ENCODE results near the gene INSYN1. TPM values are rescaled to one million over a fixed set of nuclear protein-coding genes. Genes with fewer than 3 reads are reported as not detected.

INSYN1 gene
- total RNA-seq, 2 experiments from 2014 or later, result not detected

DNA sequence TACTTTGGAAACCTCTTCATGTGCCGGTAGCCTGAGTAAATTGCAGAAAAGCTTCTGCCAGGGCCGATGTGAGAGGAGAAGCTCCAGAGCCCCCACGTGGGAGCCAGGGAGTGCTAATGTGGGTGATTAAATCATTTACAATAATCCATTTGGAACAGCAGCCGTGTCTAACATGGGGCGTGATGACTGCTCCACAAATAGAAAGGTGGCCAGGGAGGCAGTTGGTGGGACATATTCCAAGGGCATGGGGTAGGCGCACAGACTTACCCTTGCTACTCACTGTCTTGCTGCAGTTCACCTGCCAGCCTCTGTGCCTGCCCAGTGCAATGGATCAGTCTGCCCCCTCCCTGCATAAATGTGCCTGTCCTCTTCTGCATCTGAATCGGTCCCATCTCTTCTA is 39.3 kb upstream of the INSYN1 start:
- no peaks in the 10 kb centered on the region; the same call in 1 of the 2 replicates for H3K9me3 ChIP-seq (ENCODE audit: low read length)
- no peak overlapping the region for H3K27ac ChIP-seq (ENCODE audit: low read depth, low read length, poor library complexity, severe bottlenecking)
- no peak overlapping the region for H2AFZ ChIP-seq (ENCODE audit: low read length)
- no peak for DNase-seq (ENCODE audit: low spot score)
- H3K4me3 ChIP-seq (ENCODE audit: low read depth, low read length, poor library complexity, severe bottlenecking), result no peak overlapping the region
- H3K36me3 ChIP-seq (ENCODE audit: insufficient read depth, low read length), result no peaks in the 10 kb centered on the region
- H3K4me1 ChIP-seq (ENCODE audit: insufficient read depth, low read length, poor library complexity, severe bottlenecking), result no peaks in the 10 kb centered on the region
- intact Hi-C loops (cut with micrococcal nuclease; ENCODE audit: unreplicated experiment), result no loop called here
- no TSS peak for BruUV-seq (replicated peaks)
- ChIA-PET CTCF (ENCODE audit: unreplicated experiment) (no interaction called here), POLR2A (no interaction called here)
- no peaks in the 10 kb centered on the region for H3K79me2 ChIP-seq (ENCODE audit: insufficient read depth, low read depth, low read length)
- H3K4me2 ChIP-seq (ENCODE audit: low read length), result no peak overlapping the region
- no peaks in the 10 kb centered on the region for H3K9me2 ChIP-seq (ENCODE audit: insufficient read depth, low read length)
- no peaks in the 10 kb centered on the region for H4K20me1 ChIP-seq (ENCODE audit: insufficient read depth, low read length)
- TF ChIP-seq CTCF (conservative IDR thresholded peaks at IDR 0.05; ENCODE audit: low read length) (no peak), EZH2phosphoT487 (IDR thresholded peaks at IDR 0.05; ENCODE audit: borderline replicate concordance, low read depth, low read length) (no peak)

DNA sequence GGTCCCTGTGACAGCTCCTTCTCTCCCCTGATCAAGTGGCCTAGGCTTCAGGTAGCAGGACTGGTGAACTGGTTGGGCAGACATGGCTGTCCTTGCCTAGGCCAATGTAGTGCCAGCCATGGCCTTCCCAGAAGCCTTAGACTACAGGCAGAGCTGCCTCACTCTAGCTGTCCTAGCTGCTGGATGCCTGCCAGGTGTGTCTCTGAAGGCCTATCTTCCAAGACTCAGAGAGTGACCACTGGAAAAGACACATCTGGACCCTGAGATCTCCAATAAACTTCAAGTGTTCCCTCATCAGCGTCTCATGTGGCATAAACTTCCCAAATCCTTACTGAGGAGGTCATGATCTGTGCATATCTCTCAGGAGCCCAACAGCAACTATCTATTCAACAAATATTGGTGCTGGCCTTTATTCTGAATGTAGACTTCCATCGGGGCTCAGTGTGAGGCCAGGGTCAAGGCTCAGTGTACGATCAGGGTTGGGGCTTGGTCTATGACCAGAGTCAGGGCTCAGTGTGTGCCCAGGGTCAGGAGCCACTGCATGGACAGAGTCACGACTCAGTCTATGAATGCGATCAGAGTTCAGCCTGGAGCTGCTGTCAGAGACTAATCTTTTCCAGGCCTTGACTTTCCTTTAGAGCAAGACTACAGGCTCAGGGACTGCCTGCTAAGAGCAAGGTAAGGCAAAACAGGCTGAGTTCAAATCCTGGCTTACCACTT is 36.5 kb upstream of the INSYN1 start:
- Histone ChIP-seq H3K9me3 (ENCODE audit: low read length) (no peaks in the 10 kb centered on the region), H3K36me3 (ENCODE audit: insufficient read depth, low read length) (no peaks in the 10 kb centered on the region), H3K9me2 (ENCODE audit: insufficient read depth, low read length) (no peaks in the 10 kb centered on the region), H2AFZ (ENCODE audit: low read length) (no peak overlapping the region), H3K4me2 (ENCODE audit: low read length) (no peak overlapping the region), H3K27ac (ENCODE audit: low read depth, low read length, poor library complexity, severe bottlenecking) (no peak overlapping the region), H3K4me1 (ENCODE audit: insufficient read depth, low read length, poor library complexity, severe bottlenecking) (no peaks in the 10 kb centered on the region), H3K79me2 (ENCODE audit: insufficient read depth, low read depth, low read length) (no peaks in the 10 kb centered on the region), H3K4me3 (ENCODE audit: low read depth, low read length, poor library complexity, severe bottlenecking) (no peak overlapping the region), H4K20me1 (ENCODE audit: insufficient read depth, low read length) (no peaks in the 10 kb centered on the region)
- POLR2A ChIA-PET, result no interaction called here
- DNase-seq (ENCODE audit: low spot score), result no peak
- intact Hi-C loops (cut with micrococcal nuclease; ENCODE audit: unreplicated experiment), result no loop called here
- TF ChIP-seq CTCF (conservative IDR thresholded peaks at IDR 0.05; ENCODE audit: low read length) (no peak), EZH2phosphoT487 (IDR thresholded peaks at IDR 0.05; ENCODE audit: borderline replicate concordance, low read depth, low read length) (no peak)
- CTCF ChIA-PET (ENCODE audit: unreplicated experiment), result no interaction called here
- BruUV-seq (replicated peaks), result no TSS peak

DNA sequence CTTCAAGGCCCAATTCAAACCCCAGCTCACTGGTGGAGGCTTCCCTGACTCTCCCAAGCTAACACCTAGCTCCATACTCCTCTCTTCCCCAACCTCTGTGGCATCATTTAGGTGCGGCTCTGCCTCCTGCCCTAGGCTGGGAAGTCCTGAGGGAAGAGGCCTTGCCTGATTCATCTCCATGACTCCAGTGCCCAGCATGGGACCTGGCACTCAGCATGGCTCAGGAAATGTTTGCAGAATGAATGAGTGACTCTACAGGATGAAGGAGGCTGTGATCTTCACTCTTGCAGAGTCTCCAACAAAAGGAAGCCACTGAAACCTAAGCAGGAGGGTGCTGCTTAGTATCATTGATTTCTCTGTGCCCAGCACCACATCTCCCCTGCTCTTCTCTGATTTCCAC is 34.5 kb upstream of the INSYN1 start:
- Histone ChIP-seq H3K4me2 (ENCODE audit: low read length) (no peak overlapping the region), H3K9me3 (ENCODE audit: low read length) (no peaks in the 10 kb centered on the region), H3K4me3 (ENCODE audit: low read depth, low read length, poor library complexity, severe bottlenecking) (no peak overlapping the region), H3K79me2 (ENCODE audit: insufficient read depth, low read depth, low read length) (no peaks in the 10 kb centered on the region), H3K9me2 (ENCODE audit: insufficient read depth, low read length) (no peaks in the 10 kb centered on the region), H4K20me1 (ENCODE audit: insufficient read depth, low read length) (no peaks in the 10 kb centered on the region), H3K36me3 (ENCODE audit: insufficient read depth, low read length) (no peaks in the 10 kb centered on the region), H3K27ac (ENCODE audit: low read depth, low read length, poor library complexity, severe bottlenecking) (no peak overlapping the region), H3K4me1 (ENCODE audit: insufficient read depth, low read length, poor library complexity, severe bottlenecking) (no peaks in the 10 kb centered on the region), H2AFZ (ENCODE audit: low read length) (no peak overlapping the region)
- ChIA-PET POLR2A (no interaction called here), CTCF (ENCODE audit: unreplicated experiment) (no interaction called here)
- TF ChIP-seq CTCF (conservative IDR thresholded peaks at IDR 0.05; ENCODE audit: low read length) (no peak), EZH2phosphoT487 (IDR thresholded peaks at IDR 0.05; ENCODE audit: borderline replicate concordance, low read depth, low read length) (no peak)
- DNase-seq (ENCODE audit: low spot score), result no peak
- intact Hi-C loops (cut with micrococcal nuclease; ENCODE audit: unreplicated experiment), result no loop called here
- no TSS peak for BruUV-seq (replicated peaks)
